ENCODE data around the gene MBOAT7.

MBOAT7 gene

GRCh38 chr19:54162884-54163283, 26.5 kb downstream of the MBOAT7 start:
- H3K36me3 ChIP-seq (ENCODE audit: low read depth) = peaks cover 5% of the 10 kb centered on the region
- peaks cover 10% of the 10 kb centered on the region for H3K4me1 ChIP-seq (ENCODE audit: insufficient read depth, poor library complexity, severe bottlenecking)
- TF ChIP-seq CTCF (IDR thresholded peaks at IDR 0.05; ENCODE audit: poor library complexity, severe bottlenecking) = no peak
- no peaks in the 10 kb centered on the region for H3K27me3 ChIP-seq (ENCODE audit: insufficient read depth, poor library complexity, severe bottlenecking)
- no peaks in the 10 kb centered on the region for H3K9me3 ChIP-seq (ENCODE audit: severe bottlenecking)
- DNase-seq (ENCODE audit: low spot score) = no peak
- ATAC-seq (ENCODE audit: low read depth) = no peak
- H3K4me3 ChIP-seq (ENCODE audit: severe bottlenecking) = peak overlapping the region; percentile 34
- H3K27ac ChIP-seq (ENCODE audit: poor library complexity, severe bottlenecking) = no peak overlapping the region

GRCh38 chr19:54162241-54162805, 27.1 kb downstream of the MBOAT7 start:
- DNase-seq (ENCODE audit: low spot score) (peak; percentile 89), ATAC-seq (ENCODE audit: low read depth) (peak; percentile 17)
- Histone ChIP-seq H3K4me3 (ENCODE audit: severe bottlenecking) (peak overlapping the region; percentile 34), H3K4me1 (ENCODE audit: insufficient read depth, poor library complexity, severe bottlenecking) (peaks cover 10% of the 10 kb centered on the region), H3K9me3 (ENCODE audit: severe bottlenecking) (no peaks in the 10 kb centered on the region), H3K27me3 (ENCODE audit: insufficient read depth, poor library complexity, severe bottlenecking) (no peaks in the 10 kb centered on the region), H3K27ac (ENCODE audit: poor library complexity, severe bottlenecking) (no peak overlapping the region), H3K36me3 (ENCODE audit: low read depth) (peaks cover 10% of the 10 kb centered on the region)
- no peak for TF ChIP-seq CTCF (IDR thresholded peaks at IDR 0.05; ENCODE audit: poor library complexity, severe bottlenecking)

GRCh38 chr19:54160854-54161253, 28.5 kb downstream of the MBOAT7 start:
- H3K27me3 ChIP-seq (ENCODE audit: insufficient read depth, poor library complexity, severe bottlenecking) = no peaks in the 10 kb centered on the region
- no peak for ATAC-seq (ENCODE audit: low read depth)
- H3K4me1 ChIP-seq (ENCODE audit: insufficient read depth, poor library complexity, severe bottlenecking) = peaks cover 10% of the 10 kb centered on the region
- H3K9me3 ChIP-seq (ENCODE audit: severe bottlenecking) = no peaks in the 10 kb centered on the region
- peak overlapping the region; percentile 80 for H3K27ac ChIP-seq (ENCODE audit: poor library complexity, severe bottlenecking)
- DNase-seq (ENCODE audit: low spot score) = no peak
- H3K36me3 ChIP-seq (ENCODE audit: low read depth) = peaks cover 25% of the 10 kb centered on the region
- no peak for TF ChIP-seq CTCF (IDR thresholded peaks at IDR 0.05; ENCODE audit: poor library complexity, severe bottlenecking)
- H3K4me3 ChIP-seq (ENCODE audit: severe bottlenecking) = peak overlapping the region; percentile 47

GRCh38 chr19:54160182-54160811, 29.1 kb downstream of the MBOAT7 start:
- ATAC-seq (ENCODE audit: low read depth) (peak; percentile 1; the same call in 2 of the 3 replicates), DNase-seq (ENCODE audit: low spot score) (no peak)
- TF ChIP-seq CTCF (IDR thresholded peaks at IDR 0.05; ENCODE audit: poor library complexity, severe bottlenecking) = no peak
- Histone ChIP-seq H3K27me3 (ENCODE audit: insufficient read depth, poor library complexity, severe bottlenecking) (no peaks in the 10 kb centered on the region), H3K4me1 (ENCODE audit: insufficient read depth, poor library complexity, severe bottlenecking) (peaks cover 10% of the 10 kb centered on the region), H3K9me3 (ENCODE audit: severe bottlenecking) (no peaks in the 10 kb centered on the region), H3K27ac (ENCODE audit: poor library complexity, severe bottlenecking) (peak overlapping the region; percentile 80), H3K36me3 (ENCODE audit: low read depth) (peaks cover 31% of the 10 kb centered on the region), H3K4me3 (ENCODE audit: severe bottlenecking) (peak overlapping the region; percentile 47)
